Measurements from ENCODE around the gene ENC1. TPM values are rescaled to one million over a fixed set of nuclear protein-coding genes. Genes with fewer than 3 reads are reported as not detected.
A peak's percentile ranks its signal among the peaks of the same experiment; 100 is the strongest.

ENC1 gene
- total and polyA plus RNA-seq, 11 donors, result 1.4 to 11.0 (median 5.1) TPM

GRCh38 chr5:74595143-74595925, 45.2 kb downstream of the ENC1 start:
- no peak for TF ChIP-seq CTCF (IDR thresholded peaks at IDR 0.05)
- no peak for TF ChIP-seq POLR2A (IDR thresholded peaks at IDR 0.05)
- intact Hi-C loops (cut with DNase I), result no loop called here
- Histone ChIP-seq H3K27me3 (no peaks in the 10 kb centered on the region), H3K36me3 (no peaks in the 10 kb centered on the region), H3K4me3 (no peak overlapping the region), H3K4me1 (peaks cover 0 to 15% (median 9%) of the 10 kb centered on the region in 12 donors), H3K27ac (peak overlapping the region in 7 of 12 donors; percentile 14 to 51 (median 29)), H3K9me3 (no peaks in the 10 kb centered on the region)
- 48 to 57% (median 50%) methylated on average over 4 of the region's 4 CpGs for WGBS, 4 donors
- DNase-seq, result no peak
- peak in 1 of 4 donors; percentile 58 for ATAC-seq

GRCh38 chr5:74594137-74595040, 46.1 kb downstream of the ENC1 start:
- no peaks in the 10 kb centered on the region for H3K9me3 ChIP-seq
- H3K27me3 ChIP-seq, result no peaks in the 10 kb centered on the region
- H3K4me1 ChIP-seq, result peaks cover 0 to 15% (median 9%) of the 10 kb centered on the region in 12 donors
- intact Hi-C loops (cut with DNase I), result no loop called here
- TF ChIP-seq CTCF (IDR thresholded peaks at IDR 0.05) (no peak), POLR2A (IDR thresholded peaks at IDR 0.05) (no peak)
- no peak for DNase-seq
- no peaks in the 10 kb centered on the region for H3K36me3 ChIP-seq
- H3K27ac ChIP-seq, result peak overlapping the region in 7 of 12 donors; percentile 21 to 51 (median 31)
- no peak for ATAC-seq
- 71 to 77% (median 75%) methylated on average over 6 of the region's 6 CpGs for WGBS, 4 donors
- no peak overlapping the region for H3K4me3 ChIP-seq

GRCh38 chr5:74589204-74590056, 51.1 kb downstream of the ENC1 start:
- no peak for ATAC-seq
- H3K36me3 ChIP-seq, result no peaks in the 10 kb centered on the region
- H3K4me1 ChIP-seq, result peaks cover 0 to 22% (median 7%) of the 10 kb centered on the region in 12 donors
- DNase-seq, result no peak
- 89 to 93% (median 91%) methylated on average over 6 of the region's 6 CpGs for WGBS, 4 donors
- no peak overlapping the region for H3K27ac ChIP-seq
- no peaks in the 10 kb centered on the region for H3K9me3 ChIP-seq
- intact Hi-C loops (cut with DNase I), result no loop called here
- no peak overlapping the region for H3K4me3 ChIP-seq
- no peak for TF ChIP-seq CTCF (IDR thresholded peaks at IDR 0.05)
- TF ChIP-seq POLR2A (IDR thresholded peaks at IDR 0.05), result no peak
- no peaks in the 10 kb centered on the region for H3K27me3 ChIP-seq

Measured in heart left ventricle (tissue), 16 donors.